Hematopoietic multipotent progenitor cell treated with erythropoietin and hydrocortisone succinate and interleukin-3 and kit ligand, for 4 days (in vitro differentiated cells): ENCODE data around the gene TBC1D25.
A peak's percentile ranks its signal among the peaks of the same experiment; 100 is the strongest.

ENCODE experiments used
- DNase-seq: peaks from one replicate; pipeline ENCODE4 v3.0.0-alpha.2; 2015

The TBC1D25 gene

DNA sequence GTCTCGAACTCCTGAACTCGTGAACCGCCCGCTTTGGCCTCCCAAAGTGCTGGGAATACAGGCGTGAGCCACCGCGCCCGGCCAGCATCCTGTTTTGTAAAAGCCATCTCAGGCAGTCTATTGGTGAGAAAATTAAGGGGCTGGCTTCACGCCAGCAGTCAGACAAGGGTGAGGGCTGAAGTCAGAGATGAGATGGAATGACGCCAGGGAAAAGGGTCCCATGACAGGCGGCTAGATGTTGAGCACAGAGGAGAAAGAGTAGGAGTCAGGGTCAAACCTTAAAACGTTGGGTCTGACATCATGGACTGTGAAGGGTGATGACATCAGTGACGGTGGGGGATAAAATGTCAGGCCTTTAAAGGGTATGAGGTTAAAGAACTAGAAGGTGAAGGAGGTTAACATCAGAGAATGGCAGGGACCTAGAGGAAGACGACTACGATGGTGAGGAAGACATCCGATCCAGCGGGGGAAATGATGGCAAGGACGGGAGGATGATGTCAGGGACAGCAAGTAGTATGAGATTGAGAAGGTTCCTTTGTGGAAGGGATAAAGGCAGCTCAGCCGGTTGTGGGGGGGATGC is 34.3 kb downstream of the TBC1D25 start:
- no peak for DNase-seq

GRCh38 chrX:48574270-48575266 is 35.1 kb downstream of the TBC1D25 start, which contains the start of gene RBM3:
TSS of gene RBM3 (plus strand) at chrX:48574484. CDS start at chrX:48575181, 697 bp downstream.
- DNase-seq, result peak; percentile 97

- no peak for DNase-seq
Measured at GRCh38 chrX:48575642-48576041, 36.1 kb downstream of the TBC1D25 start.

- no peak for DNase-seq
Measured at GRCh38 chrX:48576108-48576507, 36.6 kb downstream of the TBC1D25 start.

DNA sequence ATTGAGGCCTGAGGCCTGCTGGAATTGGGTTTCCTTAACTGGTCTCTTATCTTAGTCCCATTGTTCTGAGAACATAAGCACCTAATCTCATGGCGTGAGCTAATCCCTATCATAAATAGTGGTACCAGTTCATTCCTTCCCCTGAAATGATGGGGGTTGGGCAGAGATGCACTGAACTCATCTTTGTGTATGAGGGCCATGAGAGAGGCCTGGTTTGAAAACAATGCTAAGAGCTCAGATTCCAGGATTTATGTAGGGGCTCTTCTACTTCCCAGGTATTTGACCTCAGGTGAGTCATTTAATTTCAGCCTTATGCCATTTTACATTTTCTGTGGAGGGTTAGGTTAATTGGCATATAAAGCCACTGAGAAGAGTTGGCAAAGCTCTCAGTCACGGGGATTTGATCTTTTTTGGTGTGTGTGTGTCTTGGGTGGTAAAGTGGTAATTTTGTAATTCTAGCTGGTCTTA is 39.2 kb downstream of the TBC1D25 start:
- DNase-seq, result no peak

DNA sequence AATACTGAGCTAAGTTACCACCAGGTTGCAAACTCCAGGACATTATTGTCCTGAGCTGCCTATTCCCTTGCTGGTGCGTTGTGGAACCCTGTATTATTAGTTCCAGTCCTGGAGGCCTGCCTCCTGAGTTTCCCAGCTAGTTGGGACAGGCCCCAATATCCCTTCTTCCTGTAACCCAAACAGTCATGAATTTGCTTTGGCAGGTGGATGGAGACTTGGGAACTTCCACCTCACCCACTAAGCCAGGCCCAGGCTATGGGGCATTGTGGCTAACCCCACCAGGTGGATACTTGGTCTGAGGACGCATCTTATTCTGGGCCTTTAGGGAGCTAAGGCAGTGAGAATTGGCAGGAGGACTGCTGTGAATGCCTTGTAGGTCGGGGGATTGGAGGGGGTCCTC is 39.7 kb downstream of the TBC1D25 start:
- DNase-seq, result no peak

DNA sequence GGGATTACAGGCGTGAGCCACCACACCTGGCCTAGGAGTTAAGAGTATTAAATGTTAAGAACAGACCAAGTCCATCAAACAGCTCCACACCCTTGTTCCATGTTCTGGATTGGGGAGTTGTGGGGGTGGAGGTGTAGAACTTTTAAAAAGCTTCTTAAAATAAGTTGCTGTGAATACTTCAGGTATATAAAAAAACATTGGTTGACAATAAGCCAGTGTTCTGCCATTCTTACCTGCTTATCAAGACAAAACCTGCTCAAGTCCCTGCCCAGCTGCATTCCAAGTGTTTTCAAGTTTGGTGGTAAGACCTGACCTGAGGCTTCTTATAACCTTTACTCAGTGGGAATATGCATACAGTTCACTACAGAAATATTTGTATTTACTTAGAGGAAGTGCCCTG is 41.1 kb downstream of the TBC1D25 start:
- no peak for DNase-seq

- no peak for DNase-seq
Measured at GRCh38 chrX:48584698-48585097, 45.2 kb downstream of the TBC1D25 start.

- no peak for DNase-seq
Measured at GRCh38 chrX:48589482-48590162, 50.1 kb downstream of the TBC1D25 start.

- no peak for DNase-seq
Measured at GRCh38 chrX:48590203-48591103, 50.9 kb downstream of the TBC1D25 start.

DNA sequence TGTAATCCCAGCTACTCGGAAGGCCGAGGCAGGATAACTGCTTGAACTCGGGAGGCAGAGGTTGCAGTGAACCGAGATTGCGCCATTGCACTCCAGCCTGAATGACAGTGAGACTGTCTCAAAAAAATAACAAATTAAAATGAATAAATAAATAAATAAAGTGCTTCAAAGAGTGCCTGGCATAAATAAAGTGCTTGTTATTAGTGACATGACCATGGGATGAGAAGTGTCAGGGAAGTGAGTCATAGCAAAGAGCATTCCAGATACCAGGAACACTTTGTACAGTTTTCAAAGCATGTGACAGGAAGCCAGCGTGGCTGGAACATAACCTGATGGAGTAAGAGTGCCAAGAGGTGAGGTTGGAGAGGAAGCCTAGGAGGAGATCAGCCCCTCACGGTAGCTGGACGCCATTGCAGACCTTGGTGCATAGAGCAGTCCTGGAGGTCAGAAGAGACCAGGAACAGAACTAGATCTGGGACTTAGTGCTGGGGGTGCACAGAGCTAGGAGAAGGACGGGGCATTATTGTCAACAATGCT is 51.8 kb downstream of the TBC1D25 start:
- DNase-seq, result peak; percentile 38

DNA sequence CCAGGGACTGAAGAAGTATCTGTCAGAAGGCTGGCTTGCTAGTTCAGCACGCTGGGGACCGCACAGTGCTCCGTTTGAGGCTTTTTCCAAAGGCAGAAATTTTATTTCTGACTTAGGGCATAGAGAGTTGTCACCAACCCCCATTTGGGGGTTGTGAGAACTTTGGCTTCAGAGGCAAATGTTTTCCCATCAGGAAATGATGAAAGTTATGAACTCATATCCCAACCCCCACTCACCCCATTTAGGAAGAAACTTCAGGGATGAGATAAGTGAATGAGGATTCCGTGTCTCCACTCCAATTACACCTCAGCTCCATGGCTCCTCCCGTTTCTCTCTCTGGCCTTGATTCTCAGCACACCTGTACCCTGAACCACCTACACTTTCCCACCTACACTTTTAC is 53.5 kb downstream of the TBC1D25 start:
- no peak for DNase-seq

GRCh38 chrX:48595929-48596328 is 56.4 kb downstream of the TBC1D25 start:
- DNase-seq, result no peak

- peak; percentile 95 for DNase-seq
Measured at GRCh38 chrX:48597353-48598264, 58.1 kb downstream of the TBC1D25 start, which contains the start of gene WDR13. TSS of gene WDR13 (plus strand) at chrX:48597492. CDS start at chrX:48597997, 505 bp downstream.

DNA sequence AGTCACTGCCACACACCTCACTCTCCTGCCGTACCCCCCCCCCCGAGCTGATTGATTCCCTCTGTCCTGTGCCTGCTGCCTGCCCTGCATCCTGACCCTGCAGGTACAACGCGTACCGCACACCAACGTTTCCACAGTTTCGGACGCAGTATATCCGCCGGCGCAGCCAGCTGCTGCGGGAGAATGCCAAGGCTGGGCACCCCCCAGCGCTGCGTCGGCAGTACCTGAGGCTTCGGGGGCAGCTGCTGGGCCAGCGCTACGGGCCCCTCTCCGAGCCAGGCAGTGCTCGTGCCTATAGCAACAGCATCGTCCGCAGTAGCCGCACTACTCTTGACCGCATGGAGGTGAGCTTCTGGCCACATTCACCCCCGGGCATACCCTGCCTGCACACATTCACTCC is 59.1 kb downstream of the TBC1D25 start:
- no peak for DNase-seq

DNA sequence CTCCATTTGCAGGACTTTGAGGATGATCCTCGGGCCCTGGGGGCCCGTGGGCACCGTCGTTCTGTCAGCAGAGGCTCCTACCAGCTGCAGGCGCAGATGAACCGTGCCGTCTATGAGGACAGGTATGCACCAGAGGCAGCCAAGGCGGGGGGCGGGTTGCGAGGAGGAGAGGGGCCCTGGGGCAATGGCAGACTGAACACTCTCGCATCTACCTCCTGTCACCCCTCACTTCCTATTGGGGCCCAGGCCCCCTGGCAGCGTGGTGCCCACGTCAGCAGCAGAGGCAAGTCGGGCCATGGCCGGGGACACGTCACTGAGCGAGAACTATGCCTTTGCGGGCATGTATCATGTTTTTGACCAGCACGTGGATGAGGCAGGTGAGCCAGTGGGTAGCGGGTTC is 59.8 kb downstream of the TBC1D25 start:
- no peak for DNase-seq

DNA sequence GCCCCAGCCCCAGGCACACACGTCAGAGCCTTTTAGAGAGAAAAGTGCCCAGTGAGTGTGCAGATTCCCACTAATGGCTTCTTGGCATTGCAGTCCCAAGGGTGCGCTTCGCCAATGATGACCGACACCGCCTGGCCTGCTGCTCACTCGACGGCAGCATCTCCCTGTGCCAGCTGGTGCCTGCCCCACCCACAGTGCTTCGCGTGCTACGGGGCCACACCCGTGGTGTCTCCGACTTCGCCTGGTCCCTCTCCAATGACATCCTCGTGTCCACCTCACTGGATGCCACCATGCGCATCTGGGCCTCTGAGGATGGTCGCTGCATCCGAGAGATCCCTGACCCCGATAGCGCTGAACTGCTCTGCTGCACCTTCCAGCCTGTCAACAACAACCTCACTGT is 60.7 kb downstream of the TBC1D25 start:
- DNase-seq, result no peak

- DNase-seq, result no peak
Measured at GRCh38 chrX:48601741-48602394, 62.4 kb downstream of the TBC1D25 start.

- no peak for DNase-seq
Measured at GRCh38 chrX:48604701-48605100, 65.2 kb downstream of the TBC1D25 start.

DNA sequence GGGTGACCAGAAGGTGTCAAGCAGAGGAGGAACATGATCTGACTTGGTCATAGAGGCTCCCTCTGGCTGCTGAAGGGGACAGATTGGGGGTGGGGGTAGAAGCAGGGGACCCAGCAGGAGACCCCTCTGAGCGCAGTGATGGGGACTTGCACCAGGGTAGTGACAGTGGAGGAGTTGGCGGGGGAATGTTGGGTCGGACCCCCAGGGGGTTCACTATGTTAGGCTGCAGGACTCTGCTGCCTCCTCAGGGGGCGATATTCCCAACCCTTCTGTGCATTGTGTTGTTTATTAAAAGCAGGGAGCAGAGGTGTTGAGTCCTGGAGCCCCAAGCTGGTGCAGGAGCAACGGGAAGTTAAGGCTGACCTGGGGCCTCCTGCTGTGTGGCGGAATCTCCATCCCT is 66.6 kb downstream of the TBC1D25 start:
- DNase-seq, result no peak
